ENCODE data around the gene CACNA1S. TPM values are rescaled to one million over a fixed set of nuclear protein-coding genes. Genes with fewer than 3 reads are reported as not detected.

CACNA1S gene
- polyA plus RNA-seq, 1 of the 3 experiments (the other 2 are of a cell fraction) = not detected

GRCh38 chr1:201125019-201125418 lies 12.8 kb upstream of the CACNA1S start:
- Histone ChIP-seq H2AFZ (ENCODE audit: low read depth) (no peak overlapping the region), H3K9ac (no peak overlapping the region), H3K36me3 (replicated peaks in 1 of 2; ENCODE audit: control insufficient read depth in 1 of 2, insufficient read depth in 2 of 2, low read length in 1 of 2) (no peaks in the 10 kb centered on the region), H3K9me2 (no peaks in the 10 kb centered on the region), H3K79me2 (ENCODE audit: insufficient read depth) (no peaks in the 10 kb centered on the region), H3K9me3 (no peaks in the 10 kb centered on the region), H3F3A (replicated peaks; ENCODE audit: insufficient read depth) (no peaks in the 10 kb centered on the region), H3K27me3 (ENCODE audit: insufficient read depth) (peaks cover 34% of the 10 kb centered on the region), H4K20me1 (ENCODE audit: insufficient read depth) (no peaks in the 10 kb centered on the region), H3K27ac (ENCODE audit: low read depth in 2 of 2, low read length in 1 of 2) (no peak overlapping the region), H3K4me3 (ENCODE audit: low read depth in 2 of 2, low read length in 1 of 2) (no peak overlapping the region), H3K4me2 (no peak overlapping the region), H3K4me1 (ENCODE audit: control insufficient read depth in 1 of 2, insufficient read depth in 2 of 2, low read depth in 1 of 2, low read length in 1 of 2) (no peaks in the 10 kb centered on the region; a peak in 1 of 4 replicates)
- POLR2A ChIA-PET = no interaction called here
- no peak for TF ChIP-seq EZH2phosphoT487 (IDR thresholded peaks at IDR 0.05; ENCODE audit: borderline replicate concordance, low read depth)
- TF ChIP-seq JUND (IDR thresholded peaks at IDR 0.05) = no peak
- no peak for TF ChIP-seq SMC3 (IDR thresholded peaks at IDR 0.05; ENCODE audit: low read depth, low read length)
- TF ChIP-seq FOSL2 (IDR thresholded peaks at IDR 0.05; ENCODE audit: borderline replicate concordance, low read depth) = no peak
- no peak for TF ChIP-seq ZBTB33 (IDR thresholded peaks at IDR 0.05; ENCODE audit: borderline replicate concordance, low read depth)
- no peak for TF ChIP-seq TEAD4 (IDR thresholded peaks at IDR 0.05; ENCODE audit: borderline replicate concordance, insufficient read depth)
- TF ChIP-seq MXI1 (IDR thresholded peaks at IDR 0.05; ENCODE audit: low read depth, low read length) = no peak
- TF ChIP-seq FOXM1 (IDR thresholded peaks at IDR 0.05; ENCODE audit: low read depth) = no peak
- TF ChIP-seq CTCF (IDR thresholded peaks at IDR 0.05) = no peak
- no peak for TF ChIP-seq RAD21 (IDR thresholded peaks at IDR 0.05; ENCODE audit: low read length)
- no peak for TF ChIP-seq RXRA (IDR thresholded peaks at IDR 0.05; ENCODE audit: borderline replicate concordance, low read depth)
- TF ChIP-seq MEF2A (IDR thresholded peaks at IDR 0.05; ENCODE audit: borderline replicate concordance, low read depth) = no peak
- TF ChIP-seq CHD2 (IDR thresholded peaks at IDR 0.05; ENCODE audit: low read length, partially characterized antibody) = no peak
- no peak for TF ChIP-seq TAF1 (IDR thresholded peaks at IDR 0.05; ENCODE audit: borderline replicate concordance, low read depth, low read length)
- 86% methylated on average over 6 of the region's 9 CpGs for WGBS (ENCODE audit: low lambda C conversion rate)
- CTCF ChIA-PET = interaction anchor here (0.9 to 1.4 kb wide), 5 partner anchors 11 to 589 kb away, joined by 3 to 5 read pairs (median 3); no protein-coding TSS in a partner anchor
- DNase-seq = no peak

- Histone ChIP-seq H3K9me3 (no peaks in the 10 kb centered on the region), H3K4me3 (ENCODE audit: low read depth in 2 of 2, low read length in 1 of 2) (no peak overlapping the region), H3K79me2 (ENCODE audit: insufficient read depth) (no peaks in the 10 kb centered on the region), H3K36me3 (replicated peaks in 1 of 2; ENCODE audit: control insufficient read depth in 1 of 2, insufficient read depth in 2 of 2, low read length in 1 of 2) (no peaks in the 10 kb centered on the region), H3K4me2 (no peak overlapping the region), H3K27me3 (ENCODE audit: insufficient read depth) (peaks cover 34% of the 10 kb centered on the region), H2AFZ (ENCODE audit: low read depth) (no peak overlapping the region), H3K9me2 (no peaks in the 10 kb centered on the region), H3K4me1 (ENCODE audit: control insufficient read depth in 1 of 2, insufficient read depth in 2 of 2, low read depth in 1 of 2, low read length in 1 of 2) (no peaks in the 10 kb centered on the region; a peak in 1 of 4 replicates), H3K27ac (ENCODE audit: low read depth in 2 of 2, low read length in 1 of 2) (no peak overlapping the region), H3K9ac (no peak overlapping the region), H4K20me1 (ENCODE audit: insufficient read depth) (no peaks in the 10 kb centered on the region), H3F3A (replicated peaks; ENCODE audit: insufficient read depth) (no peaks in the 10 kb centered on the region)
- POLR2A ChIA-PET = no interaction called here
- WGBS (ENCODE audit: low lambda C conversion rate) = 74% methylated on average over 1 of the region's 1 CpG
- TF ChIP-seq RCOR1 (IDR thresholded peaks at IDR 0.05; ENCODE audit: low read length) = no peak
- no peak for TF ChIP-seq MEF2A (IDR thresholded peaks at IDR 0.05; ENCODE audit: borderline replicate concordance, low read depth)
- TF ChIP-seq ELF1 (IDR thresholded peaks at IDR 0.05) = no peak
- TF ChIP-seq POLR2AphosphoS5 (IDR thresholded peaks at IDR 0.05; ENCODE audit: low read depth, low read length) = no peak
- no peak for TF ChIP-seq YY1 (IDR thresholded peaks at IDR 0.05; ENCODE audit: low read depth)
- no peak for TF ChIP-seq EP300 (IDR thresholded peaks at IDR 0.05; ENCODE audit: borderline replicate concordance in 1 of 2, low read depth in 1 of 2, low read length in 1 of 2)
- TF ChIP-seq ZBTB33 (IDR thresholded peaks at IDR 0.05; ENCODE audit: borderline replicate concordance, low read depth) = no peak
- CTCF ChIA-PET = interaction anchor here (0.8 to 1.3 kb wide), 2 partner anchors 10 to 14 kb away, joined by 3 to 5 read pairs; no protein-coding TSS in a partner anchor
- DNase-seq = no peak
These were observed 11.6 kb upstream of the CACNA1S start for GRCh38 chr1:201123866-201124265.

Measured in SK-N-SH (cell line).